NT2/D1 (cell line): ENCODE results near the gene PGS1.

ENCODE experiments used
- DNase-seq: peaks from one replicate; pipeline ENCODE4 v3.0.0-alpha.2; 2011; ENCODE audit warnings: low read depth, low spot score
- H3K27me3 ChIP-seq: 2 replicates; pipeline ENCODE4 v1.6.0; 2011; ENCODE audit warnings: mild to moderate bottlenecking; ENCODE audit not compliant: insufficient read length, insufficient read depth
- H3K36me3 ChIP-seq: 2 replicates; pipeline ENCODE4 v1.6.1; 2011; ENCODE audit warnings: mild to moderate bottlenecking, low read length, mixed read lengths; ENCODE audit not compliant: insufficient read depth, insufficient read length
- H3K4me1 ChIP-seq: 2 replicates; pipeline ENCODE4 v1.5.1; 2011; ENCODE audit not compliant: insufficient read depth, insufficient read length
- H3K4me3 ChIP-seq: 2 replicates; pipeline ENCODE4 v1.5.1; 2011; ENCODE audit warnings: low read depth; ENCODE audit not compliant: insufficient read length
- H3K9ac ChIP-seq: 2 replicates; pipeline ENCODE4 v1.6.0; 2011; ENCODE audit warnings: low read depth; ENCODE audit not compliant: insufficient read length
- H3K9me3 ChIP-seq: 2 replicates; pipeline ENCODE4 v1.5.1; 2011; ENCODE audit warnings: mild to moderate bottlenecking, low read length; ENCODE audit not compliant: insufficient read depth
- SUZ12 ChIP-seq: IDR thresholded peaks from 2 replicates; pipeline ENCODE4 v1.6.1; 2011; ENCODE audit not compliant: insufficient read length, insufficient read depth; ENCODE audit errors: extremely low read depth
- YY1 ChIP-seq: IDR thresholded peaks from 2 replicates; pipeline ENCODE4 v1.6.1; 2011; ENCODE audit not compliant: insufficient read length, insufficient read depth
- ZNF274 ChIP-seq: IDR thresholded peaks from 2 replicates; pipeline ENCODE4 v1.6.1; 2011; ENCODE audit warnings: mild to moderate bottlenecking, low read depth, low read length

The PGS1 gene

DNA sequence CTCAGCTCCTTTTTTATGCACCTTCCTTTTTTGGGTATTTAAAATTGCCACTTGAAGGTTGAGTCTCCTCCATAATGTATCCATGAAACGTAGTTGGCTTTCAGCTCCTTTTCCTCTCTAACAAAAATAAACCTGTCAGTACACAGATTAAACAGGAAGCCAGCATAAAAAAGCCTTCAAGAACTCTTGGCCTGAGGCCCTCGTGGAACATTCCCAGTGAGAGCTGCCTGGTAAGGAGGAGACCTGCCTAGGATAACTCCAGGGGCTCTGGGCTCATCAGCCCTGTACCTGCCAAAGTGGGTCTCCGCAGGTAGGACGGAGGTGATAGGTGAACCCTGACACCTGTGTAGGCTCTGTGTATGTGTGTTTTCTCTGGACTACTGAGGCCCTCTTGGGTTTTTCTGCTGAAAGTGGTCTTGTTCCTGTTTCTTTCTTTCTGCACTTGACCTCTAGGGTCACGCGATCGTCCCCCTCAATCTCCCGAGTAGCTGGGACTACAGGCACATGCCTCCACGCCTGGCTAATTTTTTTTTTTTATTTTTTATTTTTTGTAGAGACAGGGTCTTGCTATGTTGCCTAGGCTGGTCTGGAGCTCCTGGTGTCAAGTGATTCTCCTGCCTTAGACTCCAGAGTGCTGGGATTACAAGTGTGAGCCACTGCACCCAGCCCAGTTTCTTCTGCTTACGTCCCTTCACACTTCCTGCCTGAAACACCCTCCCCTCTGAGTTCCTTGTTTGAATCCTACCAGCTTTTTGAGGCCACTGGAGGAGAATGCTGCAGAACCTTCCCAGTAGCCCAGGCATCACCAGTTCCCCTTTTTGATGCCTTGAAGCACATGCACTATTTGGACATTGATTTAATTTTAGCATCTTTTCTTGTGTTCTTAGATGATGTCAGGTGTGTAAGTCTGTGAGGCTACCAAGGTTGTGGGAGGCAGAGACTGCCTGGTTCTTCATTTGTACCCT lies 9.8 kb downstream of the PGS1 start:
- Histone ChIP-seq H3K27me3 (no peaks in the 10 kb centered on the region), H3K4me1 (peaks cover 9% of the 10 kb centered on the region), H3K9me3 (no peaks in the 10 kb centered on the region), H3K9ac (no peak overlapping the region), H3K4me3 (no peak overlapping the region), H3K36me3 (peaks cover 24% of the 10 kb centered on the region)
- no peak for TF ChIP-seq SUZ12
- TF ChIP-seq YY1 = no peak
- no peak for TF ChIP-seq ZNF274
- DNase-seq = no peak

DNA sequence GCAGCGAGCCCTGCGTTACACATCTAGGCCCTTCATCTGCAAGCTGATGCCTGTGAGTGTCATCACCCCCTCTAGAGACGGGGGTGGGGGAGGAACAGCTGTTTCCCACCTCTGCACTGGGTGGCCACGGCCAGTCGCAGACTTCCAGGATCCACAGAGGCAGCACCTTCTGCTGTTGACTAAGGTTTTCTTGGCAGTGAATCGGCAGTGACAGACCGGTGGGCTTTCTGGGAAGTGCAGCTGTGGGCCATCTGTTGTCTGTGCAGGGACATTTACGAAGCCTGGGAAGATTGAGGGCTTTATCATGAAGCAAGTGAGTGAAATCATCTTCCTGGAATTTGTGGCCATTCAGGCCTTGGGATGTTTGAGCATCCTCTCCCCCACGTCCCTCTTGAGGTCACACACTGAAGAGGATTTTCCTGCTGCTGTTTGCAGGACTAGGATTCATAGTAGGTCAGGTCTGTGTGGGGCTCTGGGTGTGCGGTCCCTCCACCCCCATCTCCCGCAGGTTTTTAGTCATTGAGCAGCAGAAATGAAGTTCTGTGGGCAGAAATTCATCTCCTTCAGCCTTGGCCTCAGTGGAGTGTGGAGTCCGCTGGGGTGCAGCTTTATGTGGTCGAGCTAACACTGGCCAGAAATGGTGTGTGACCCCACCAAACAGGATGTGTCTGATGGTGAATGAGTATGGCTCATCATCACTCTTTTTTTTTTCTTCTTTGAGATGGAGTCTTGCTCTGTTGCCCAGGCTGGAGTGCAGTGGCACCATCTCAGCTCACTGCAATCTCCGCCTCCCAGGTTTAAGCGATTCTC lies 12.0 kb downstream of the PGS1 start:
- H3K27me3 ChIP-seq = no peaks in the 10 kb centered on the region
- DNase-seq = no peak

DNA sequence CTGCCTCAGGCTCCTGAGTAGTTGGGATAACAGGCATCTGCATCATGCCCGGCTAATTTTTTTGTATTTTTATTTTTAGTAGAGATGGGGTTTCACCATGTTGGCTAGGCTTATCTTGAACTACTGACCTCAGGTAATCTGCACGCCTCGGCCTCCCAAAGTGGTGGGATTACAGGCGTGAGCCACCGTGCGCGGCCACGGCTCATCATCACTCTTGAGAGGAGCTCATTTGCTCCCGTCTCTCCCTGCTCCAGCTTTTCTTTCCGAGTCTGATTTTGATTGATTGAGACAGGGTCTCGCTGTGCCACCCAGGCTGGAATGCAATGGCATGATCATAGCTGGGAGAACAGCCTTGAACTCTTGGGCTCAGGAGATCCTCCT lies 12.6 kb downstream of the PGS1 start:
- Histone ChIP-seq H3K36me3 (peaks cover 40% of the 10 kb centered on the region), H3K9ac (no peak overlapping the region), H3K4me3 (no peak overlapping the region), H3K4me1 (peaks cover 5% of the 10 kb centered on the region), H3K9me3 (no peaks in the 10 kb centered on the region), H3K27me3 (no peaks in the 10 kb centered on the region)
- DNase-seq = no peak
- TF ChIP-seq ZNF274 (no peak), YY1 (no peak), SUZ12 (no peak)

More for the DNA sequence above, 12.0 kb downstream of the PGS1 start:
- TF ChIP-seq YY1 (no peak), SUZ12 (no peak), ZNF274 (no peak)
- peaks cover 9% of the 10 kb centered on the region for H3K4me1 ChIP-seq
- peaks cover 34% of the 10 kb centered on the region for H3K36me3 ChIP-seq
- no peak overlapping the region for H3K4me3 ChIP-seq
- H3K9ac ChIP-seq = no peak overlapping the region
- H3K9me3 ChIP-seq = no peaks in the 10 kb centered on the region

DNA sequence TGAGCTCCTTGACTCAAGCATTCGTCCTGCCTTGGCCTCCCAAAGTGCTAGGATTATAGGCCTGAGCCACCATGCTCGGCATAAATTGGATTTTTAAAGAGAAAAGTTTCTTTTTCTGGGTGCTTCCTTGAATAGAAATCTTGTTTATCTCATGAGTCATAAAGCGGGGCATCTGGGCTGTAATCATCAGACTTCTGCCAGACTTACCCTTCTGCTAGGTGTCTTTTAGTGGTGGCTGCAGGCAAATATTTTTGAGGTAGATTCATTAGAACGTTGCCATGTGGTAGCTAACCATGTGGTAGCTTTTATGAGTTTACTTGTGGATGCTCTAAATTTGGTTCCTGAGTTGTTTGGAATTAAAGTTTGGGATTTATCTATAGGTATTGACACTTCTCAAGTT lies 13.4 kb downstream of the PGS1 start:
- TF ChIP-seq SUZ12 (no peak), ZNF274 (no peak), YY1 (no peak)
- Histone ChIP-seq H3K4me1 (peaks cover 5% of the 10 kb centered on the region), H3K27me3 (no peaks in the 10 kb centered on the region), H3K4me3 (no peak overlapping the region), H3K9ac (no peak overlapping the region), H3K36me3 (peaks cover 48% of the 10 kb centered on the region), H3K9me3 (no peaks in the 10 kb centered on the region)
- no peak for DNase-seq

DNA sequence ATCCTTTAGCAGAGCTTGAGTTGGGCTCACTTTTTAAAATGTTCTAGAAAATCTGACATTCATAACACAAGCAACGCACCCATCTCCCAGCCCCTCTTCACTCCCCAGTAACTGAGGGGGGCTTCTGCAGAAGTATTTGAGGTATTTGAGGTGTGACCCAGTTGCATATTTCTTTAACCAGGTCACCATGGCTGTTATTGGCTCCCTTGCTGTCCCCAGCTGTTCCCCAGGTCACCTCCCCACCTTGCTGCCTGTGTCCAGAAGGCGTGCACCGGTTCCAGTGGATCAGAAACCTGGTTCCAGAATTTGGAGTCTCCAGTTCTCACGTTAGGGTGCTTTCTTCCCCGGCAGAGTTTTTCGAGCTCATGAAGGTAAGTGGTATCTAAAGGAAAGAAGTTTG lies 13.8 kb downstream of the PGS1 start:
- Histone ChIP-seq H3K4me1 (peaks cover 5% of the 10 kb centered on the region), H3K27me3 (no peaks in the 10 kb centered on the region), H3K9me3 (no peaks in the 10 kb centered on the region), H3K4me3 (no peak overlapping the region), H3K36me3 (peaks cover 52% of the 10 kb centered on the region), H3K9ac (no peak overlapping the region)
- no peak for DNase-seq
- no peak for TF ChIP-seq ZNF274
- TF ChIP-seq YY1 = no peak
- no peak for TF ChIP-seq SUZ12

DNA sequence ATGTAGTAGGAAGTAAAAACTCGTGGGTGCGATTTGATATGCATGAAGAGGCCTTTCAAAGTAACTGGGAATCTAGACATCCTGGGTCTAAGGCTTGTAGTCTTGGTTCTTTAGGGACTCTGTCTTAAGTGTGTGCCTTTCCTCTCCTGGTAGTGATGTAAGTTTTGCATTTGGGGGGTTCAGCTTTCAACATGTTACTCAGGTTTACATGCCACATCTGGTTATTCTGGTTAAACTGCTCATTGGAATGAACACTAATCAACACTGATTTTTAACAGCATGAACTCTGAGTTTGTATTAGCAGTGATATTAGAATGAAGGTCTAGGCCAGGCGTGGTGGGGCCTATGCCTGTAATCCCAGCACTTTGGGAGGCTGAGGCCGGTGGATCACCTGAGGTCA lies 15.1 kb downstream of the PGS1 start:
- no peak overlapping the region for H3K4me3 ChIP-seq
- H3K4me1 ChIP-seq = peaks cover 3% of the 10 kb centered on the region
- no peaks in the 10 kb centered on the region for H3K9me3 ChIP-seq
- no peak overlapping the region for H3K9ac ChIP-seq
- no peak for DNase-seq
- TF ChIP-seq ZNF274 (no peak), SUZ12 (no peak), YY1 (no peak)
- no peaks in the 10 kb centered on the region for H3K27me3 ChIP-seq
- H3K36me3 ChIP-seq = peaks cover 58% of the 10 kb centered on the region

DNA sequence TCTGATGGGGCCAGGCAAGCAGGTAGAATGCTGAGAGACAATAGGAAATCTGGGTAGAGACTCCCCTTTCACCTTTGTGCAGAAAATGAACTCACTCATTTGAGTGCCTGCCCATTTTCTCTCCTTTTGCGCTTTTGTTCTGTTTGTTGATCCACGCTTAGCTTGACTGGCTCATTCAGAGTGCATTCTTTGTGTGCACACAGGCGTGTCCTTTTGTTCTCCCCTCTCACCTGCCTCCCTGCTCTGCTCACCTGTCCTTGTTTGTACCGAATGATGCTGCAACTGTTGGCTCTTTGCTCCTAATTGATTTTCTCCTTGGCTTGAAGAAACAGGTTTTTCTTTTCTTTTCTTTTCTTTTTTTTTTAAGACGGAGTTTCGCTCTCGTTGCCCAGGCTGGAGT lies 15.8 kb downstream of the PGS1 start:
- no peaks in the 10 kb centered on the region for H3K9me3 ChIP-seq
- H3K36me3 ChIP-seq = peaks cover 64% of the 10 kb centered on the region
- peaks cover 3% of the 10 kb centered on the region for H3K4me1 ChIP-seq
- no peaks in the 10 kb centered on the region for H3K27me3 ChIP-seq
- H3K9ac ChIP-seq = no peak overlapping the region
- no peak for TF ChIP-seq YY1
- no peak for TF ChIP-seq SUZ12
- TF ChIP-seq ZNF274 = no peak
- no peak overlapping the region for H3K4me3 ChIP-seq
- no peak for DNase-seq
